Testis (tissue), 2 donors: Measurements from ENCODE around the gene RPS6KL1.

ENCODE experiments used
- CTCF ChIP-seq, 3 experiments: fragments of 450-650 bp in 2 of 3; fragments of 200-600 bp in 1 of 3; sonication (generic) in 1 of 3; IDR thresholded peaks; one replicate each; pipeline ENCODE4 v1.5.1; 2016 to 2019; ENCODE audit warnings: antibody characterized with exemption in 3 of 3, mild to moderate bottlenecking in 2 of 3, moderate library complexity in 1 of 3
- POLR2A ChIP-seq: fragments of 450-650 bp; IDR thresholded peaks from one replicate; pipeline ENCODE4 v1.6.1; 2017; ENCODE audit warnings: antibody characterized with exemption, mild to moderate bottlenecking, moderate library complexity

GRCh38 chr14:74941676-74942097 lies 18.6 kb upstream of the RPS6KL1 start:
- no peak for TF ChIP-seq CTCF (IDR thresholded peaks at IDR 0.05)
- TF ChIP-seq POLR2A, result no peak
